Measurements from ENCODE around the gene BZW1.

BZW1 gene

DNA sequence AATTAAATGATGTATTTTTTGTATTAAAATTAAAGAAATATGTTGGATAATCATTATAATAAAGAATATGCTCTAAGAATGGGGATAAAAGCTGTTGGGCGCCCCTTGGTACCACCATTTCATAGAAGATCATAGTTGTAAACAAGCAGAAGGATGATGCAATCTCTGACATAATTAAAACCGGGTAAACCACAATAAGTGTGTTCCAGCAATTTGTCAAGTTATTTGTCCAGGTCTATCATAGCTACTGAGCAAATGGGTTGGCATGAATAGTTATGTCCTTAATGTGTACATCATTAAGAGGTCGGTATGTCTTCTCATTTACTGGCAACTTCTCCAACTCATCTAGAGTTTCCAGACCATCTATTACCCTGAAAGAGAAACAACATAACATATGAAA lies 59.4 kb downstream of the BZW1 start:
- H3K4me3 ChIP-seq (replicated peaks; ENCODE audit: low read depth, low read length) = no peak overlapping the region
- TF ChIP-seq, protein P1, sequence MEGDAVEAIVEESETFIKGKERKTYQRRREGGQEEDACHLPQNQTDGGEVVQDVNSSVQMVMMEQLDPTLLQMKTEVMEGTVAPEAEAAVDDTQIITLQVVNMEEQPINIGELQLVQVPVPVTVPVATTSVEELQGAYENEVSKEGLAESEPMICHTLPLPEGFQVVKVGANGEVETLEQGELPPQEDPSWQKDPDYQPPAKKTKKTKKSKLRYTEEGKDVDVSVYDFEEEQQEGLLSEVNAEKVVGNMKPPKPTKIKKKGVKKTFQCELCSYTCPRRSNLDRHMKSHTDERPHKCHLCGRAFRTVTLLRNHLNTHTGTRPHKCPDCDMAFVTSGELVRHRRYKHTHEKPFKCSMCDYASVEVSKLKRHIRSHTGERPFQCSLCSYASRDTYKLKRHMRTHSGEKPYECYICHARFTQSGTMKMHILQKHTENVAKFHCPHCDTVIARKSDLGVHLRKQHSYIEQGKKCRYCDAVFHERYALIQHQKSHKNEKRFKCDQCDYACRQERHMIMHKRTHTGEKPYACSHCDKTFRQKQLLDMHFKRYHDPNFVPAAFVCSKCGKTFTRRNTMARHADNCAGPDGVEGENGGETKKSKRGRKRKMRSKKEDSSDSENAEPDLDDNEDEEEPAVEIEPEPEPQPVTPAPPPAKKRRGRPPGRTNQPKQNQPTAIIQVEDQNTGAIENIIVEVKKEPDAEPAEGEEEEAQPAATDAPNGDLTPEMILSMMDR (IDR thresholded peaks at IDR 0.05; ENCODE audit: low read depth, low read length, missing control alignments) = no peak
- DNase-seq (ENCODE audit: extremely low read depth, low read depth) = no peak

DNA sequence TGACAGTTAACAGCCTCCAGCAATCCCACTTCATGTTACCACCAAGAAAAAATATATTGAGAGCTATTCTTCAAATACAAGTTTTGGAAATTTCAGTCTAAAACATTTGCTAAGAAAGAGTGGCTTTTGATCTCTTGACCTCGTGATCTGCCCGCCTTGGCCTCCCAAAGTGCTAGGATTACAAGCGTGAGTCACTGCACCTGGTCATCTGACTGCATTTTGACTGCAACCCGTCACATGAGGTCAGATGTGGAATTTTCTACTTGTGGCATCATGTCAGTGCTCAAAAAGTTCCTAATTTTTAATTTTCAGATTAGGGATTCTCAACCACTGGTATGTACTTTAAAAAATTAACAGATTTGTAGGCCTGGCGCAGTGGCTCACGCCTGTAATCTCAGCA lies 61.9 kb downstream of the BZW1 start:
- H3K4me3 ChIP-seq (replicated peaks; ENCODE audit: low read depth, low read length) = no peak overlapping the region
- TF ChIP-seq, protein P1 (IDR thresholded peaks at IDR 0.05; ENCODE audit: low read depth, low read length, missing control alignments) = no peak
- no peak for DNase-seq (ENCODE audit: extremely low read depth, low read depth)
